Testis (tissue), 2 donors: ENCODE results near the gene TBX20.
"Not testable (repeated sequence)": the region's sequence is repeated elsewhere in the genome, so short reads cannot be mapped to it uniquely, and the experiment has no call there.

Experiments
- POLR2A ChIP-seq: fragments of 450-650 bp; IDR thresholded peaks from one replicate; pipeline ENCODE4 v1.6.1; 2017; ENCODE audit warnings: antibody characterized with exemption, mild to moderate bottlenecking, moderate library complexity
- TF ChIP-seq, protein P1 (sequence below), 3 experiments: fragments of 450-650 bp in 2 of 3; fragments of 200-600 bp in 1 of 3; sonication (generic) in 1 of 3; IDR thresholded peaks; one replicate each; pipeline ENCODE4 v1.5.1; 2016 to 2019; ENCODE audit warnings: antibody characterized with exemption in 3 of 3, mild to moderate bottlenecking in 2 of 3, moderate library complexity in 1 of 3

GRCh38 chr7:35241008-35241407, 12.9 kb downstream of the TBX20 start:
- TF ChIP-seq, protein P1, sequence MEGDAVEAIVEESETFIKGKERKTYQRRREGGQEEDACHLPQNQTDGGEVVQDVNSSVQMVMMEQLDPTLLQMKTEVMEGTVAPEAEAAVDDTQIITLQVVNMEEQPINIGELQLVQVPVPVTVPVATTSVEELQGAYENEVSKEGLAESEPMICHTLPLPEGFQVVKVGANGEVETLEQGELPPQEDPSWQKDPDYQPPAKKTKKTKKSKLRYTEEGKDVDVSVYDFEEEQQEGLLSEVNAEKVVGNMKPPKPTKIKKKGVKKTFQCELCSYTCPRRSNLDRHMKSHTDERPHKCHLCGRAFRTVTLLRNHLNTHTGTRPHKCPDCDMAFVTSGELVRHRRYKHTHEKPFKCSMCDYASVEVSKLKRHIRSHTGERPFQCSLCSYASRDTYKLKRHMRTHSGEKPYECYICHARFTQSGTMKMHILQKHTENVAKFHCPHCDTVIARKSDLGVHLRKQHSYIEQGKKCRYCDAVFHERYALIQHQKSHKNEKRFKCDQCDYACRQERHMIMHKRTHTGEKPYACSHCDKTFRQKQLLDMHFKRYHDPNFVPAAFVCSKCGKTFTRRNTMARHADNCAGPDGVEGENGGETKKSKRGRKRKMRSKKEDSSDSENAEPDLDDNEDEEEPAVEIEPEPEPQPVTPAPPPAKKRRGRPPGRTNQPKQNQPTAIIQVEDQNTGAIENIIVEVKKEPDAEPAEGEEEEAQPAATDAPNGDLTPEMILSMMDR (IDR thresholded peaks at IDR 0.05): not testable (repeated sequence)
- TF ChIP-seq POLR2A: not testable (repeated sequence)
